SW480 (cell line): ENCODE results near the gene CPSF4L.

Experiments used
- DNase-seq: peaks from one replicate; pipeline ENCODE4 v3.0.0-alpha.2; 2016; ENCODE audit warnings: low spot score

CPSF4L gene

GRCh38 chr17:73201215-73202069 is 60.2 kb downstream of the CPSF4L start:
- DNase-seq: no peak

- DNase-seq: no peak
These were observed 61.2 kb downstream of the CPSF4L start for GRCh38 chr17:73200476-73200875.

- DNase-seq: no peak
These were observed 61.8 kb downstream of the CPSF4L start for GRCh38 chr17:73199751-73200317.

- no peak for DNase-seq
These were observed 62.8 kb downstream of the CPSF4L start for GRCh38 chr17:73198930-73199260.
